Fibroblast of skin of right quadriceps (primary cell): ENCODE results near the gene LTA4H.

Experiments used
- DNase-seq: peaks from one replicate; pipeline ENCODE4 v3.0.0-alpha.2; 2013

Gene LTA4H

DNA sequence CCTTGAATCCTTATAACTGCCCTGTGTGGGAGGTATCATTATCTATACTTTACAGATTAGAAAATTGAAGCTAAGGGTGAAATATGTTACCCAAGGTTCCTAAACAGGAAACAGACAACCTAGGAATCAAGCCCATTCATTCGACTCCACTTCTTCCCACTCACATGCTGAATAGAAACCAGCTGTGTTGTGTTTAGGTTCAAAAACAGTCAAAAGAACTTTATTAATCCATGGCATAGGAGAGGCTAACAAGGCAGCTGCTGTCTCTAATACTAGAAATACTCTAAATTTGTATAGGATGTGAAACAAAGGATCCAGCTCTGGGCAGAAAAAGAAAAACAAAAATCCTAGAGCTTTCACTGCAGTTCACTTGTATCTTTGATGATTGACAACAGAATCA is 82.4 kb downstream of the LTA4H start:
- DNase-seq, result no peak

DNA sequence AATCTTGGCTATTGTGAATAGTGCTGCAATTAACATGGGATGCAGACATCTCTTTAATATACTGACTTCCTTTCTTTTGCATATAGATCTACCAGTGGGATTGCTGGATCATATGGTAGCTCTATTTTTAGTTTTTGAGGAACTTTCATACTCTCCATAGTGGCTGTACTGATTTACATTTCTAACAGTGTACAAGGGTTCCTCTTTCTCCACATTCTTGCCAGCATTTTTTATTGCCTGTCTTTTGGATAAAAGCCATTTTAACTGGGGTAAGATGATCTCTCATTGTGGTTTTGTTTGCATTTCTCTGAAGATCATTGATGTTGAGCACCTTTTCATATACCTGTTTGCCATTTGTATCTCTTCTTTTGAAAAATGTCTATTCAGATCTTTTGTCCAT is 83.9 kb downstream of the LTA4H start:
- no peak for DNase-seq
